Endothelial cell (in vitro differentiated cells): ENCODE results near the gene CGNL1. TPM values are rescaled to one million over a fixed set of nuclear protein-coding genes. Genes with fewer than 3 reads are reported as not detected.

Experiments used
- DNase-seq: peaks from one replicate; pipeline ENCODE4 v3.0.0; 2021; ENCODE audit warnings: low spot score
- H3K27ac Mint-ChIP-seq: one replicate; pipeline ENCODE4 v1.8.0; 2021; ENCODE audit warnings: mixed read lengths, inconsistent platforms; ENCODE audit not compliant: unreplicated experiment
- H3K27me3 Mint-ChIP-seq: one replicate; pipeline ENCODE4 v1.8.0; 2021; ENCODE audit warnings: mild to moderate bottlenecking, moderate library complexity, mixed read lengths, inconsistent platforms; ENCODE audit not compliant: unreplicated experiment
- H3K36me3 Mint-ChIP-seq: one replicate; pipeline ENCODE4 v1.8.0; 2021; ENCODE audit warnings: mild to moderate bottlenecking, low read depth, mixed read lengths, inconsistent platforms; ENCODE audit not compliant: unreplicated experiment
- H3K4me1 Mint-ChIP-seq: one replicate; pipeline ENCODE4 v1.8.0; 2021; ENCODE audit warnings: mild to moderate bottlenecking, mixed read lengths, inconsistent platforms; ENCODE audit not compliant: unreplicated experiment
- H3K4me3 Mint-ChIP-seq: one replicate; pipeline ENCODE4 v1.8.0; 2021; ENCODE audit warnings: mild to moderate bottlenecking, mixed read lengths, inconsistent platforms; ENCODE audit not compliant: unreplicated experiment
- H3K9me3 Mint-ChIP-seq: one replicate; pipeline ENCODE4 v1.8.0; 2021; ENCODE audit warnings: mixed read lengths, inconsistent platforms; ENCODE audit not compliant: unreplicated experiment
- total RNA-seq: library from RNA; stranded (reverse); fragmentation: NEBNext Ultra II Directional; extraction: Animal tissue kit (Norgen Biotek cat#: 25700); gene quantifications from one replicate; pipeline ENCODE4 v1.2.1, GENCODE V29; 2021; ENCODE audit not compliant: unreplicated experiment
- TF ChIP-seq, protein P1 (sequence below): fragments of 200-600 bp; sonication (generic); IDR thresholded peaks from one replicate; pipeline ENCODE4 v1.5.0; 2021; ENCODE audit warnings: antibody characterized with exemption; ENCODE audit not compliant: unreplicated experiment

Gene CGNL1
- total RNA-seq, 1 donor from 2014 or later, result 238 TPM

DNA sequence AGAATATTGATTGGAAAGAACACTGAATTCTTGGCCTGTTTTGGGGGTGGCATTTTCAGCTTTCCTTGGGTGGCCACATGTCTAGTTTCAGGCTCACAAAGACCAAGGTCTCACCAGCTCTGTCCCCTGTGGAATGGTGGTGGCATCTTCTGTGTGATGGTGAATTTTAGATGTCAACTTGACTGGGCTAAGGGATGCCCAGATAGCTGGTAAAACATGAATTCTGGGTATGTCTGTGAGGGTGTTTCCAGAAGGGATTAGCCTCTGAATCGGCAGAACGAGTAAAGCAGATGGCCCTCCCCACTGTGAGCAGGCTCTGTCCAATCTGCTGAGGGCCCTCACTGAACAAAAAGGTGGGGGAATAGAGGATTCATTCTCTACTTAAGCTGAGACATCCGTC is 181.0 kb downstream of the CGNL1 start:
- H3K27me3 Mint-ChIP-seq, result peaks cover 19% of the 10 kb centered on the region
- H3K9me3 Mint-ChIP-seq, result no peaks in the 10 kb centered on the region
- no peak overlapping the region for H3K4me3 Mint-ChIP-seq
- TF ChIP-seq, protein P1, sequence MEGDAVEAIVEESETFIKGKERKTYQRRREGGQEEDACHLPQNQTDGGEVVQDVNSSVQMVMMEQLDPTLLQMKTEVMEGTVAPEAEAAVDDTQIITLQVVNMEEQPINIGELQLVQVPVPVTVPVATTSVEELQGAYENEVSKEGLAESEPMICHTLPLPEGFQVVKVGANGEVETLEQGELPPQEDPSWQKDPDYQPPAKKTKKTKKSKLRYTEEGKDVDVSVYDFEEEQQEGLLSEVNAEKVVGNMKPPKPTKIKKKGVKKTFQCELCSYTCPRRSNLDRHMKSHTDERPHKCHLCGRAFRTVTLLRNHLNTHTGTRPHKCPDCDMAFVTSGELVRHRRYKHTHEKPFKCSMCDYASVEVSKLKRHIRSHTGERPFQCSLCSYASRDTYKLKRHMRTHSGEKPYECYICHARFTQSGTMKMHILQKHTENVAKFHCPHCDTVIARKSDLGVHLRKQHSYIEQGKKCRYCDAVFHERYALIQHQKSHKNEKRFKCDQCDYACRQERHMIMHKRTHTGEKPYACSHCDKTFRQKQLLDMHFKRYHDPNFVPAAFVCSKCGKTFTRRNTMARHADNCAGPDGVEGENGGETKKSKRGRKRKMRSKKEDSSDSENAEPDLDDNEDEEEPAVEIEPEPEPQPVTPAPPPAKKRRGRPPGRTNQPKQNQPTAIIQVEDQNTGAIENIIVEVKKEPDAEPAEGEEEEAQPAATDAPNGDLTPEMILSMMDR, result no peak
- peaks cover 30% of the 10 kb centered on the region for H3K36me3 Mint-ChIP-seq
- no peak overlapping the region for H3K27ac Mint-ChIP-seq
- peaks cover 67% of the 10 kb centered on the region for H3K4me1 Mint-ChIP-seq
- DNase-seq, result no peak

DNA sequence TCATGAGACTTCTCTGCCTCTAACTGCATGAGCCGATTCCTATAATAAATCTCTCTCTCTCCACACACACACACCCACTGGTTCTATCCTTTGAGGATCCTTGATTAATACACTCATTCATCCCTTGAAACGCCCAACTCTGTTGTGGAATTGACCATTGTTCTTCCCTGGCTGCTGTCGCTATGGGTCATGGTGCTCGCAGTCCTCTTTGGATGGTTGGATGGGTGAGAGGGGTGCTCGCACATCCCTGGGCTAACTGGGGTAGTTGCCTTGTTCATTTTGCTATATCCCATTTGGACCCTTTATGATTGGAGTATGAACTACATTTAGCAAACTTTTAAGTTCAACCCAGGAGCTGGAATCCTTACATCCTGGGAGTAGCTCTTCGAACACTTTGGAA is 181.5 kb downstream of the CGNL1 start:
- Mint-ChIP-seq H3K4me1 (peaks cover 68% of the 10 kb centered on the region), H3K9me3 (no peaks in the 10 kb centered on the region), H3K4me3 (no peak overlapping the region), H3K36me3 (peaks cover 34% of the 10 kb centered on the region), H3K27ac (no peak overlapping the region), H3K27me3 (peaks cover 21% of the 10 kb centered on the region)
- no peak for DNase-seq
- TF ChIP-seq, protein P1, result no peak

DNA sequence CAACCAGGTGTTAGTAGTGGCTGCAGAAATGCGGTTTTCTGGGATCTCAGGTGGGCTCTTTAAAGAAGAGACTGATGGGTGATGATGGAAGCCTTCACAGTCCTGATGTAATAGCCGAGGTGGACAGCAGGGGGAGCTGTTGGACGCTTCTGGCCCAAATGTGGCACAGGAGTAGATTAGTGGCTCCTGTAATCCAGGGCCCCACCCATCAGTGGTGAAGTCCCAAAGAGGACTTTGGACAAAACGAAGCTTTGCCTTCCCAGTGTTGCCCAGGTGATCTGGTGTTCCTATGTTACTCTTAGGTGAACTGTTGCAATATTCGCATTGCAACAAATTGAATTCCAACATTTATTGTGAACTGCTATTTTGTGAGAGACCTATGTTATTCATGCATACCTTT is 183.6 kb downstream of the CGNL1 start:
- Mint-ChIP-seq H3K36me3 (peaks cover 25% of the 10 kb centered on the region), H3K27me3 (peaks cover 18% of the 10 kb centered on the region), H3K27ac (peak overlapping the region; percentile 70), H3K4me1 (peaks cover 55% of the 10 kb centered on the region), H3K9me3 (no peaks in the 10 kb centered on the region), H3K4me3 (no peak overlapping the region)
- TF ChIP-seq, protein P1, result peak; percentile 89
- peak; percentile 82 for DNase-seq

DNA sequence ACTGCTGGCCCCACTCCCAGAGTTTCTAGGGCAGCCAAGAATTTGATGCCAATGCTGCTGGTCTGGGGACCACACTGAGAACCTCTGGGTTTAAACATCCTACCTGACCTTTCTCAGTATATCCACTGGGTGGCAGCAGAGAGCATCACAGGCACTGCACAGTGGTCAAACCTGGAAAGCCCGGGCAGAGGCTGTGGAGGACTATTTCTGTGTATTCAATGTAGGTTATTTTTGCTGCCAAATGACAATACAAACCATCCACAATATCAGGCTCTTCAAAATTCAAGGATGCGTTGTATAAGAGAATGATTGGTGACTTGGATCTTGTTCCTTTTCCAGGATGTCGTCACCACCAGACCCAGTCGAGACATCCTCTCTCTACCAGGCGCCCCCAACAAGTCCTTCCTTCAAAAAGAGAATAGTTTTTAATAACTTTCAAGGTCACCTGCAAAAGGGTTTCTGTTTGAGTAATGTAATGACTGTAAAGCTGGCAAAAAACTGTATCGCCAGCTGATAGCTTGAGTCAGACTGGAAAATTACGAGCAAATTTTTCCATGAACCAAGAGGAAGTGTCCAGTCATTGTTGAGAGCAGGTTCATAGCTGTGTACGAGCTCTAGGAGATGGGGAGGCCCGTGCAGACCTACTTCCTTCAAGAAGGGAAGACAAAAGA is 184.9 kb downstream of the CGNL1 start:
- Mint-ChIP-seq H3K36me3 (peaks cover 15% of the 10 kb centered on the region), H3K9me3 (no peaks in the 10 kb centered on the region), H3K27ac (peak overlapping the region; percentile 94), H3K4me1 (peaks cover 55% of the 10 kb centered on the region), H3K27me3 (peaks cover 17% of the 10 kb centered on the region), H3K4me3 (peak overlapping the region; percentile 70)
- DNase-seq, result peak; percentile 80
- TF ChIP-seq, protein P1, result peak; percentile 92

DNA sequence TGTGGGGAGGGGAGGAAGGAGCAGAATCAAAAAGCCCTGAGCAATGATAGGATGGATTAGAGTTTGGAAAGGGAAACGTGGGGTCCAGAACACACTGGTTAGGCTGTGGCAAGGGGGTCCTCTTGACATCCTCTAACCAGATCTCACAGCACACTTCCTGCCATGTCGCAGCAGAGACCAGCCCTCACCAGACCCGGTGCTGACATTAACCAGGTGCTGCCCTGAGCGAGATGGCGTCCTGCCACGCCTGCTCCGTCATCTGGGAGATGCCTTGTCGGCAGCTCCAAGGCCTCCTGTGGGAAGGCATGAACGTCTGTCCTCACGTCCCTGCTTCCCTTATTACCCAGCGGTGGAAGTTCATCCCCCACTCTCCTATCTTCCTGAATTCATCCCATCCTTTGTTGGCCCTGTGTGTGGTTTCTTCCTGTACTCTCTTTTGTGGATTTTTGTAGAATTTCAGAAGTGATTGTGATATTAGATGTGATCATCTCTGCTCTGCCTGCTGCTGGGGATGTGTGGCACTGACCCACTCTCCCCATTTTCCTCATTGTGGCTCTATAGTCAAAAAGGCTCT is 186.0 kb downstream of the CGNL1 start:
- Mint-ChIP-seq H3K36me3 (peaks cover 10% of the 10 kb centered on the region), H3K27ac (peak overlapping the region; percentile 57), H3K4me1 (peaks cover 51% of the 10 kb centered on the region), H3K9me3 (no peaks in the 10 kb centered on the region), H3K4me3 (no peak overlapping the region), H3K27me3 (peaks cover 11% of the 10 kb centered on the region)
- TF ChIP-seq, protein P1, result no peak
- DNase-seq, result no peak
